Prostate gland (tissue), 2 donors: ENCODE measurements around the gene TEX13A. TPM values are rescaled to one million over a fixed set of nuclear protein-coding genes. Genes with fewer than 3 reads are reported as not detected.

Experiments used
- DNase-seq: peaks from one replicate; pipeline ENCODE4 v3.0.0-alpha.2; 2019; ENCODE audit warnings: low spot score
- H3K27ac ChIP-seq, 2 donors: fragments of 200-600 bp; sonication (generic); 2 replicates each; pipeline ENCODE4 v1.5.1; 2017 to 2019
- H3K27me3 ChIP-seq: fragments of 200-600 bp; sonication (generic); replicated peaks from 2 replicates; pipeline ENCODE4 v1.5.1; 2019; ENCODE audit not compliant: insufficient read depth
- H3K36me3 ChIP-seq, 2 donors: fragments of 200-600 bp; sonication (generic); 1 replicate in 1 of 2; 2 replicates in 1 of 2; pipeline versions ENCODE4 v1.5.1 to v1.8.1; 2017 to 2019
- H3K4me1 ChIP-seq: fragments of 200-600 bp; sonication (generic); replicated peaks from 2 replicates; pipeline ENCODE4 v1.5.1; 2019
- H3K4me3 ChIP-seq, 2 donors: fragments of 200-600 bp; sonication (generic); 2 replicates each; pipeline ENCODE4 v1.5.1; 2017 to 2019
- H3K9me3 ChIP-seq: fragments of 200-600 bp; sonication (generic); 2 replicates; pipeline ENCODE4 v1.5.1; 2017
- CTCF ChIP-seq, 4 experiments: fragments of 200-600 bp in 2 of 4; fragments of 450-650 bp in 2 of 4; sonication (generic) in 2 of 4; IDR thresholded peaks; 1 replicate in 3 of 4; 2 replicates in 1 of 4; pipeline ENCODE4 v1.5.1; 2016 to 2019; ENCODE audit warnings: antibody characterized with exemption in 4 of 4, mild to moderate bottlenecking in 2 of 4, moderate library complexity in 2 of 4
- POLR2A ChIP-seq: fragments of 450-650 bp; IDR thresholded peaks from one replicate; pipeline ENCODE4 v1.6.1; 2016; ENCODE audit warnings: antibody characterized with exemption, mild to moderate bottlenecking
- POLR2AphosphoS5 ChIP-seq: sonication (generic); formaldehyde crosslinking; IDR thresholded peaks from one replicate; pipeline ENCODE4 v1.6.1; 2017; ENCODE audit warnings: antibody characterized with exemption
- WGBS: methylation state at CpG from one replicate; pipeline ENCODE4 v1.1.5; 2018; 5-methylcytosine and 5-hydroxymethylcytosine counted together
- intact Hi-C: fragments of 100-400 bp; cut with DNase I; formaldehyde crosslinking; loops from one replicate; pipeline ENCODE4 v1.14.2; 2022
- total RNA-seq, 2 donors: library from RNA; depleted of rRNA; stranded (reverse); fragments of >200 nt; gene quantifications; one replicate each; pipeline ENCODE4 v1.1.0, GENCODE V29; 2016

Gene TEX13A
- under 1 TPM in 1 of 2 donors, not detected in 1; 0.68 TPM for total RNA-seq

DNA sequence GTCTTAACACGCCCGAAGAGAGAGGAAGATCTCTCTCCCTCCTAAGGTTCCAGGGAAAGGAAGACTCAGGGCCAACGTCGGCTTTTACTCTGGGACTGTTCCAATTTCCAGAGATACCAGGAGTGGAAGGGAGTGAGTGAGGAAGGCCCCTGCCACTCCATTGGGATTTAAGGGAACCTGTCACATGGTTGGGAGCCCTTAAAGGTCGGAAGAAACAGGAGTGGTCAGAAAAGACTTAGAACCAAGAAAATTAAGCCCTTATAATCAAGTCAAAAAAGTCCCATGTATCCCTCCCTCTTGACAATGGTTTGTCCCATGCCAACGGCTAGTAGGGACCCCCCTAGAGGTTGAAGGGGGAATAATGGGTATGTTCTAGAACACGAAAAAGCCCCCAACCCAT is at the start of gene TEX13A:
Gene TEX13A (minus strand): TSS at position 59 of the 400 bp plus-strand sequence. CDS start 297 bp downstream, outside the sequence.
- 92% methylated on average over 7 of the region's 7 CpGs for WGBS
- no peak for DNase-seq
- TF ChIP-seq POLR2A (no peak), CTCF (IDR thresholded peaks at IDR 0.05) (no peak), POLR2AphosphoS5 (no peak)
- no peak within 1 kb of the TSS for H3K4me3 ChIP-seq
- H3K27ac ChIP-seq = no peak within 1 kb of the TSS
- no peaks in the 10 kb centered on the region for H3K4me1 ChIP-seq
- no peaks in the 10 kb centered on the region for H3K36me3 ChIP-seq
- no peaks in the 10 kb centered on the region for H3K27me3 ChIP-seq
- H3K9me3 ChIP-seq = no peaks in the 10 kb centered on the region
- intact Hi-C loops = no loop called here

DNA sequence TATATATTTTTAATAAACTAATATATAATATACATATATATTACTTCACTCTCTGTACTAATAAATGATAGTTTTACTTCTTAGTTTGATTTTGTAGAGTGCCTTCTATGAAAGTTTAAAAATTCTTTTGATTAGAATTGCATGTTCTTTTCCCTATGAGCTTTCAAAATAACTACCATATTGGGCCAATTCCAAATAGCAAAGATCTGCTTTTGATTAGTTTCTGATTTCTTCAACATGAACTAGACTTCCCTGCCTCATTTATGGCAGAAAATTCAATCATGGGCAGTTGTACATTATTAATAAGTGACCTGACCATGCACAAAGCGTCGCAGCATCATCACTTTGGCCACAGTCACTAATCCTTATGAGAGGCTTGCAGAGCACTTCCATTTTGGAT is 48.9 kb upstream of the TEX13A start:
- Histone ChIP-seq H3K27me3 (no peaks in the 10 kb centered on the region), H3K9me3 (no peaks in the 10 kb centered on the region), H3K36me3 (no peaks in the 10 kb centered on the region), H3K27ac (no peak overlapping the region), H3K4me3 (no peak overlapping the region), H3K4me1 (no peaks in the 10 kb centered on the region)
- intact Hi-C loops = no loop called here
- DNase-seq = no peak
- TF ChIP-seq POLR2A (no peak), CTCF (IDR thresholded peaks at IDR 0.05) (no peak), POLR2AphosphoS5 (no peak)
- WGBS = 100% methylated on average over 2 of the region's 2 CpGs

DNA sequence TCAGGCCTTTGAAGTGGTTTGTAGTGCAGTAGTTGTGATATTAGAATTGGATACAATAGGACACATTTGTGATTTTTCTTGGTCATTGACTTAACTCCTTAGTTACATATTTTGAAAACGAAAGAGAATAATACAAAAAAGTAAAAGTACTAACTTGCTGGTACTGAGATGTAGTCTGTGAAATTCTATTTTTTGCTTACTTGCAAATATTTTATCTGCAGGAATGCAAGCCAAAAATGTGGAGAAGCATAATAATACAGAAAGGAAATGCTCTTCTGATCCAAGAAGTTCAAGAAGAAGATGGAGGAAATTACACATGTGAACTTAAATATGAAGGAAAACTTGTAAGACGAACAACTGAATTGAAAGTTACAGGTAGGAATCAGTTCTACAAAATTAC is 46.7 kb upstream of the TEX13A start:
- no peaks in the 10 kb centered on the region for H3K27me3 ChIP-seq
- TF ChIP-seq POLR2A = no peak
- no peak for TF ChIP-seq POLR2AphosphoS5
- no peak for TF ChIP-seq CTCF (IDR thresholded peaks at IDR 0.05)
- no peak overlapping the region for H3K4me3 ChIP-seq
- intact Hi-C loops = no loop called here
- DNase-seq = no peak
- no peaks in the 10 kb centered on the region for H3K9me3 ChIP-seq
- no peaks in the 10 kb centered on the region for H3K4me1 ChIP-seq
- H3K27ac ChIP-seq = no peak overlapping the region
- WGBS = 91% methylated on average over 2 of the region's 2 CpGs
- H3K36me3 ChIP-seq = no peaks in the 10 kb centered on the region

GRCh38 chrX:105266456-105266855 is 46.0 kb upstream of the TEX13A start:
- H3K4me1 ChIP-seq = no peaks in the 10 kb centered on the region
- H3K9me3 ChIP-seq = no peaks in the 10 kb centered on the region
- 100% methylated on average over 1 of the region's 1 CpG for WGBS
- no peak overlapping the region for H3K27ac ChIP-seq
- no peak for DNase-seq
- H3K27me3 ChIP-seq = no peaks in the 10 kb centered on the region
- intact Hi-C loops = no loop called here
- no peak overlapping the region for H3K4me3 ChIP-seq
- TF ChIP-seq POLR2A (no peak), CTCF (IDR thresholded peaks at IDR 0.05) (no peak), POLR2AphosphoS5 (no peak)
- no peaks in the 10 kb centered on the region for H3K36me3 ChIP-seq

GRCh38 chrX:105265093-105265492 is 44.6 kb upstream of the TEX13A start:
- no peaks in the 10 kb centered on the region for H3K9me3 ChIP-seq
- no peaks in the 10 kb centered on the region for H3K36me3 ChIP-seq
- no peak for DNase-seq
- no peak overlapping the region for H3K27ac ChIP-seq
- H3K27me3 ChIP-seq = no peaks in the 10 kb centered on the region
- intact Hi-C loops = no loop called here
- TF ChIP-seq CTCF (IDR thresholded peaks at IDR 0.05) (no peak), POLR2A (no peak), POLR2AphosphoS5 (no peak)
- no peaks in the 10 kb centered on the region for H3K4me1 ChIP-seq
- H3K4me3 ChIP-seq = no peak overlapping the region
- 74% methylated on average over 3 of the region's 3 CpGs for WGBS
